Head of caudate nucleus (tissue), 42 donors: ENCODE measurements around the gene SORL1.
"Not testable (repeated sequence)": the region's sequence is repeated elsewhere in the genome, so short reads cannot be mapped to it uniquely, and the experiment has no call there.

Experiments used
- DNase-seq, 42 donors: peaks; one replicate each; pipeline versions ENCODE4 v3.0.0 to v3.0.0-alpha.2; 2020 to 2021; ENCODE audit warnings: mixed read lengths in 7 of 42
- intact Hi-C: fragments of 100-400 bp; cut with DNase I; formaldehyde crosslinking; loops from one replicate; pipeline ENCODE4 v1.15.0; 2022

SORL1 gene

GRCh38 chr11:121626507-121626875 lies 174.4 kb downstream of the SORL1 start:
- DNase-seq = no peak
- intact Hi-C loops = no loop called here

- no peak for DNase-seq
- intact Hi-C loops = no loop called here
These were observed 174.9 kb downstream of the SORL1 start for GRCh38 chr11:121626980-121627379.

GRCh38 chr11:121630041-121630440 lies 177.9 kb downstream of the SORL1 start:
- DNase-seq = peak in 7 of 42 donors; percentile 22 to 67 (median 32)
- intact Hi-C loops = no loop called here

GRCh38 chr11:121631456-121631855 lies 179.3 kb downstream of the SORL1 start:
- intact Hi-C loops = no loop called here
- DNase-seq = no peak

- DNase-seq = no peak
- intact Hi-C loops = no loop called here
These were observed 182.2 kb downstream of the SORL1 start for GRCh38 chr11:121634273-121634672.

- DNase-seq = no peak
- intact Hi-C loops = no loop called here
These were observed 182.8 kb downstream of the SORL1 start for GRCh38 chr11:121634889-121635288.

GRCh38 chr11:121636081-121636799 lies 184.1 kb downstream of the SORL1 start:
- DNase-seq = peak in 1 of 42 donors; percentile 1
- intact Hi-C loops = no loop called here

GRCh38 chr11:121636800-121637176 lies 184.7 kb downstream of the SORL1 start:
- DNase-seq = no peak
- intact Hi-C loops = no loop called here

GRCh38 chr11:121637587-121637986 lies 185.5 kb downstream of the SORL1 start:
- DNase-seq, intact Hi-C loops: not testable (repeated sequence)

- DNase-seq = no peak
- intact Hi-C loops = no loop called here
These were observed 191.5 kb downstream of the SORL1 start for GRCh38 chr11:121643479-121644186.

GRCh38 chr11:121644187-121644512 lies 192.0 kb downstream of the SORL1 start:
- DNase-seq = no peak
- intact Hi-C loops = no loop called here

- DNase-seq = peak in 1 of 42 donors; percentile 34
- intact Hi-C loops = no loop called here
These were observed 192.9 kb downstream of the SORL1 start for GRCh38 chr11:121645001-121645400.

GRCh38 chr11:121645596-121645995 lies 193.5 kb downstream of the SORL1 start:
- DNase-seq = no peak
- intact Hi-C loops = no loop called here

- intact Hi-C loops = no loop called here
- no peak for DNase-seq
These were observed 196.2 kb downstream of the SORL1 start for GRCh38 chr11:121648306-121648705.

GRCh38 chr11:121649798-121650197 lies 197.7 kb downstream of the SORL1 start:
- no peak for DNase-seq
- intact Hi-C loops = loop anchor here (10.0 kb wide), 2 partner anchors 285 to 375 kb away; no protein-coding TSS in a partner anchor

GRCh38 chr11:121650351-121651256 lies 198.5 kb downstream of the SORL1 start:
- DNase-seq = no peak
- intact Hi-C loops = loop anchor here (10.0 kb wide), 2 partner anchors 284 to 374 kb away; no protein-coding TSS in a partner anchor

- no peak for DNase-seq
- intact Hi-C loops = loop anchor here (10.0 kb wide), 2 partner anchors 284 to 374 kb away; no protein-coding TSS in a partner anchor
These were observed 199.1 kb downstream of the SORL1 start for GRCh38 chr11:121651257-121651605.

GRCh38 chr11:121652971-121653370 lies 200.9 kb downstream of the SORL1 start:
- peak in 14 of 42 donors; percentile 24 to 69 (median 40) for DNase-seq
- intact Hi-C loops = loop anchor here (10.0 kb wide), 2 partner anchors 282 to 372 kb away; no protein-coding TSS in a partner anchor

- no peak for DNase-seq
- intact Hi-C loops = loop anchor here (2.0 to 10.0 kb wide), 3 partner anchors 280 to 446 kb away; no protein-coding TSS in a partner anchor
These were observed 202.2 kb downstream of the SORL1 start for GRCh38 chr11:121654259-121654842.
